ENCODE data around the gene THAP12.

Gene THAP12

GRCh38 chr11:76380159-76380976 lies 564 bp downstream of the THAP12 start:
- DNase-seq (ENCODE audit: low read depth), result peak; percentile 23

GRCh38 chr11:76379807-76380158 lies 1.1 kb downstream of the THAP12 start:
- DNase-seq (ENCODE audit: low read depth), result no peak

GRCh38 chr11:76376746-76377558 lies 4.0 kb downstream of the THAP12 start:
- no peak for DNase-seq (ENCODE audit: low read depth)

GRCh38 chr11:76371170-76371569 lies 9.8 kb downstream of the THAP12 start:
- no peak for DNase-seq (ENCODE audit: low read depth)

GRCh38 chr11:76369406-76369805 lies 11.5 kb downstream of the THAP12 start:
- DNase-seq (ENCODE audit: low read depth), result no peak

- no peak for DNase-seq (ENCODE audit: low read depth)
These were observed 12.4 kb downstream of the THAP12 start for GRCh38 chr11:76368490-76368889.

GRCh38 chr11:76365038-76365679 lies 15.8 kb downstream of the THAP12 start:
- no peak for DNase-seq (ENCODE audit: low read depth)

GRCh38 chr11:76362716-76363115 lies 18.2 kb downstream of the THAP12 start:
- no peak for DNase-seq (ENCODE audit: low read depth)

GRCh38 chr11:76361776-76362175 lies 19.2 kb downstream of the THAP12 start:
- no peak for DNase-seq (ENCODE audit: low read depth)

GRCh38 chr11:76361374-76361773 lies 19.6 kb downstream of the THAP12 start:
- DNase-seq (ENCODE audit: low read depth), result no peak

- DNase-seq (ENCODE audit: low read depth), result no peak
These were observed 25.8 kb downstream of the THAP12 start for GRCh38 chr11:76355172-76355571.

- no peak for DNase-seq (ENCODE audit: low read depth)
These were observed 32.6 kb downstream of the THAP12 start for GRCh38 chr11:76348348-76348747.

GRCh38 chr11:76347466-76347865 lies 33.5 kb downstream of the THAP12 start:
- no peak for DNase-seq (ENCODE audit: low read depth)

GRCh38 chr11:76339221-76339620 lies 41.7 kb downstream of the THAP12 start:
- no peak for DNase-seq (ENCODE audit: low read depth)

GRCh38 chr11:76337923-76338322 lies 43.0 kb downstream of the THAP12 start:
- no peak for DNase-seq (ENCODE audit: low read depth)

- no peak for DNase-seq (ENCODE audit: low read depth)
These were observed 43.5 kb downstream of the THAP12 start for GRCh38 chr11:76337469-76337868.

- no peak for DNase-seq (ENCODE audit: low read depth)
These were observed 44.3 kb downstream of the THAP12 start for GRCh38 chr11:76336597-76336996.

GRCh38 chr11:76335842-76336241 lies 45.1 kb downstream of the THAP12 start:
- no peak for DNase-seq (ENCODE audit: low read depth)

- no peak for DNase-seq (ENCODE audit: low read depth)
These were observed 46.0 kb downstream of the THAP12 start for GRCh38 chr11:76334826-76335389.

GRCh38 chr11:76330651-76331050 lies 50.3 kb downstream of the THAP12 start:
- DNase-seq (ENCODE audit: low read depth), result no peak

GRCh38 chr11:76329983-76330382 lies 50.9 kb downstream of the THAP12 start:
- no peak for DNase-seq (ENCODE audit: low read depth)

GRCh38 chr11:76329084-76329648 lies 51.8 kb downstream of the THAP12 start:
- no peak for DNase-seq (ENCODE audit: low read depth)
